Ovary (tissue), 9 donors: ENCODE results near the gene SEMA4D. TPM values are rescaled to one million over a fixed set of nuclear protein-coding genes. Genes with fewer than 3 reads are reported as not detected.

Source experiments
- DNase-seq, 5 donors: peaks; one replicate each; pipeline ENCODE4 v3.0.0-alpha.2; 2019 to 2020
- H3K27ac ChIP-seq, 2 donors: fragments of 200-600 bp; one replicate each; pipeline versions ENCODE4 v1.5.1 to v1.8.0; 2019 to 2022
- H3K27me3 ChIP-seq: fragments of 200-600 bp; one replicate; pipeline ENCODE4 v1.8.0; 2022
- H3K36me3 ChIP-seq: fragments of 200-600 bp; sonication (generic); one replicate; pipeline ENCODE4 v1.5.1; 2019
- H3K4me1 ChIP-seq: one replicate; pipeline ENCODE4 v1.8.1; 2013; ENCODE audit warnings: mild to moderate bottlenecking, moderate library complexity; ENCODE audit not compliant: insufficient read depth
- H3K4me3 ChIP-seq: fragments of 200-600 bp; sonication (generic); one replicate; pipeline ENCODE4 v1.5.1; 2017
- H3K9me3 ChIP-seq, 2 donors: fragments of 200-600 bp in 1 of 2; sonication (generic) in 1 of 2; one replicate each; pipeline versions ENCODE4 v1.5.1 to v1.8.1; 2013 to 2019; ENCODE audit warnings: mild to moderate bottlenecking in 1 of 2, moderate library complexity in 1 of 2
- CTCF ChIP-seq, 3 donors: fragments of 450-650 bp in 2 of 3; fragments of 200-600 bp in 1 of 3; IDR thresholded peaks; one replicate each; pipeline versions ENCODE4 v1.5.1 to v1.8.0; 2016 to 2022; ENCODE audit warnings: antibody characterized with exemption in 3 of 3, mild to moderate bottlenecking in 1 of 3
- EP300 ChIP-seq: sonication (generic); formaldehyde crosslinking; IDR thresholded peaks from one replicate; pipeline ENCODE4 v1.6.1; 2017; ENCODE audit warnings: antibody characterized with exemption
- POLR2A ChIP-seq: fragments of 450-650 bp; IDR thresholded peaks from one replicate; pipeline ENCODE4 v1.6.1; 2017; ENCODE audit warnings: antibody characterized with exemption, mild to moderate bottlenecking, moderate library complexity
- WGBS, 3 donors: extraction: QIAGEN DNeasy Blood & Tissue Kit in 1 of 3; methylation state at CpG; one replicate each; pipeline versions ENCODE4 v1.1.5 to v1.1.7; 2013 to 2017; 5-methylcytosine and 5-hydroxymethylcytosine counted together
- intact Hi-C, 4 donors: fragments of 100-400 bp; cut with DNase I; formaldehyde crosslinking; loops; one replicate each; pipeline versions ENCODE4 v1.11.0 to v1.15.1; 2022 to 2023
- polyA plus RNA-seq, 2 donors: library from polyadenylated mRNA; stranded (reverse); fragments of 200-250 nt in 1 of 2; fragments of 350-450 nt in 1 of 2; fragmentation: Illumina TruSeq in 1 of 2; extraction: RNeasy Lipid Tissue Mini Kit (QIAGEN cat#74804) in 1 of 2; gene quantifications; one replicate each; pipeline ENCODE4 v1.2.3, GENCODE V29; 2013 to 2014
- total RNA-seq, 7 donors: library from RNA; depleted of rRNA in 2 of 7; stranded (reverse); fragments of >200 nt in 2 of 7; fragmentation: NEBNext Ultra II Directional in 3 of 7; extraction: Animal tissue kit (Norgen Biotek cat#: 25700) in 3 of 7; gene quantifications; one replicate each; pipeline versions ENCODE4 v1.1.0 to v1.2.4, GENCODE V29; 2016 to 2023
- donor health status: DM: no; HTN: no; CAD: no; lungs with moderate emphysema.
- donor health status: DM: no; HTN: no; CAD: no.
- donor health status: Bipolar disorder and iron deficiency.
- donor health status: DM: yes; HTN: yes; CAD: no.
- donor health status: DM: no; HTN: no; CAD: no.
- donor health status: DM: yes; HTN: yes; CAD: no.

Gene SEMA4D
- total and polyA plus RNA-seq, 9 donors: 6.0 to 27.2 (median 16.7) TPM

- Histone ChIP-seq H3K9me3 (no peaks in the 10 kb centered on the region), H3K36me3 (no peaks in the 10 kb centered on the region), H3K27me3 (no peaks in the 10 kb centered on the region), H3K4me3 (no peak overlapping the region), H3K27ac (no peak overlapping the region), H3K4me1 (no peaks in the 10 kb centered on the region)
- intact Hi-C loops: no loop called here
- DNase-seq: no peak
- no peak for TF ChIP-seq POLR2A
- TF ChIP-seq CTCF (IDR thresholded peaks at IDR 0.05): no peak
- no peak for TF ChIP-seq EP300
- WGBS, 3 donors: 88 to 93% (median 88%) methylated on average over 7 of the region's 7 CpGs
Observed at GRCh38 chr9:89468281-89468960, 29.5 kb downstream of the SEMA4D start.

GRCh38 chr9:89467278-89467625 is 30.7 kb downstream of the SEMA4D start:
- H3K9me3 ChIP-seq: no peaks in the 10 kb centered on the region
- WGBS, 3 donors: 84 to 91% (median 90%) methylated on average over 4 of the region's 4 CpGs
- no peaks in the 10 kb centered on the region for H3K27me3 ChIP-seq
- H3K4me3 ChIP-seq: no peak overlapping the region
- no peaks in the 10 kb centered on the region for H3K4me1 ChIP-seq
- TF ChIP-seq CTCF (IDR thresholded peaks at IDR 0.05): no peak
- TF ChIP-seq POLR2A: no peak
- no peak for TF ChIP-seq EP300
- intact Hi-C loops: no loop called here
- no peaks in the 10 kb centered on the region for H3K36me3 ChIP-seq
- no peak overlapping the region for H3K27ac ChIP-seq
- DNase-seq: no peak

GRCh38 chr9:89466451-89467277 is 31.2 kb downstream of the SEMA4D start:
- intact Hi-C loops: no loop called here
- Histone ChIP-seq H3K4me1 (no peaks in the 10 kb centered on the region), H3K9me3 (no peaks in the 10 kb centered on the region), H3K36me3 (no peaks in the 10 kb centered on the region), H3K4me3 (no peak overlapping the region), H3K27me3 (no peaks in the 10 kb centered on the region), H3K27ac (no peak overlapping the region)
- DNase-seq: no peak
- WGBS, 3 donors: 82 to 85% (median 83%) methylated on average over 16 to 18 of the region's 18 CpGs
- no peak for TF ChIP-seq EP300

- WGBS, 3 donors: 94 to 97% (median 95%) methylated on average over 10 of the region's 10 CpGs
- H3K27ac ChIP-seq: no peak overlapping the region
- intact Hi-C loops: no loop called here
Observed at GRCh38 chr9:89465726-89466308, 32.1 kb downstream of the SEMA4D start.

More at GRCh38 chr9:89465726-89466308, 32.1 kb downstream of the SEMA4D start:
- Histone ChIP-seq H3K36me3 (no peaks in the 10 kb centered on the region), H3K4me1 (no peaks in the 10 kb centered on the region), H3K4me3 (no peak overlapping the region), H3K27me3 (no peaks in the 10 kb centered on the region), H3K9me3 (no peaks in the 10 kb centered on the region)
- no peak for DNase-seq
- TF ChIP-seq POLR2A (no peak), EP300 (no peak), CTCF (IDR thresholded peaks at IDR 0.05) (no peak)
